ENCODE measurements around the gene REEP5. TPM values are rescaled to one million over a fixed set of nuclear protein-coding genes. Genes with fewer than 3 reads are reported as not detected.

The REEP5 gene
- total and polyA plus RNA-seq, 2 of the 4 experiments (the other 2 are of a cell fraction) = 49.3 to 82.0 TPM

DNA sequence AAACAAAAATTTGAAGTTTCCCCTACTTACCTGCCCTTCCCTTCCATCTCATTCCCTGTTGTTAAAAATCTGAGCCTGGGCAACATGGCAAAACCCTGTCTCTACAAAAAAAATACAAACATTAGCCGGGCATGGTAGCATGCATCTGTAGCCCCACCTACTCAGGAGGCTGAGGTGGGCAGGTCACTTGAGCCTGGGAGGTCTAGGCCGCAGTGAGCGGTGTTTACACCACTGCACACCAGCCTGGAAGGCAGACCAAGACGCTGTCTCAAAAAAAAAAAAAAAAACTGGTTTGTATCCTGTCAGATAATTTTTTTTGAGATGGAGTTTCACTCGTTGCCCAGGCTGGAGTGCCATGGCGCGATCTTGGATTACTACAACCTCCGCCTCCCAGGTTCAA, 16.3 kb upstream of the REEP5 start:
- intact Hi-C loops (cut with micrococcal nuclease) = no loop called here

More for the DNA sequence above, 16.3 kb upstream of the REEP5 start:
- Histone ChIP-seq H2AK9ac (replicated peaks; ENCODE audit: low read depth, low read length, poor library complexity) (no peak overlapping the region), H2AFZ (replicated peaks; ENCODE audit: low read length, poor library complexity) (no peak overlapping the region), H3K14ac (replicated peaks; ENCODE audit: low read depth, low read length) (no peak overlapping the region), H3K56ac (ENCODE audit: extremely low read depth, insufficient read depth, low read length) (no peak overlapping the region), H2BK20ac (ENCODE audit: low read depth, low read length) (no peak overlapping the region), H4K91ac (ENCODE audit: insufficient read depth, low read depth, low read length) (no peak overlapping the region), H3K9ac (ENCODE audit: low read depth, low read length) (no peak overlapping the region), H3K36me3 (ENCODE audit: control insufficient read depth, insufficient read depth, low read length) (no peaks in the 10 kb centered on the region), H3K23ac (ENCODE audit: low read depth, low read length) (no peak overlapping the region), H2BK120ac (ENCODE audit: low read depth, low read length) (no peak overlapping the region), H3K4ac (ENCODE audit: low read depth, low read length) (no peak overlapping the region), H3K79me1 (ENCODE audit: low read depth in 1 of 2, low read length in 2 of 2) (no peaks in the 10 kb centered on the region), H3K9me3 (ENCODE audit: control insufficient read depth, insufficient read depth, low read length) (no peaks in the 10 kb centered on the region), H2BK5ac (ENCODE audit: low read depth, low read length, poor library complexity, severe bottlenecking) (no peak overlapping the region), H3K4me1 (ENCODE audit: control insufficient read depth, insufficient read depth, low read length) (peaks cover 7% of the 10 kb centered on the region), H4K20me1 (ENCODE audit: insufficient read depth, low read length) (no peaks in the 10 kb centered on the region), H3K4me3 (ENCODE audit: insufficient read depth, low read depth, low read length) (no peak overlapping the region), H3K4me2 (ENCODE audit: low read depth, low read length) (no peak overlapping the region), H2AK5ac (ENCODE audit: low read depth, low read length) (no peak overlapping the region), H3K27ac (ENCODE audit: insufficient read depth, low read length) (no peak overlapping the region), H3K27me3 (ENCODE audit: control insufficient read depth, insufficient read depth, low read length) (peaks cover 2% of the 10 kb centered on the region; the same call in 1 of the 2 replicates), H4K8ac (ENCODE audit: low read depth in 2 of 2, low read length in 2 of 2) (no peak overlapping the region), H4K5ac (ENCODE audit: low read depth, low read length) (no peak overlapping the region), H3K9me1 (ENCODE audit: insufficient read depth, low read length) (no peaks in the 10 kb centered on the region), H3K18ac (ENCODE audit: low read depth, low read length) (no peak overlapping the region), H2BK15ac (ENCODE audit: low read depth, low read length) (no peak overlapping the region)
- WGBS, 2 experiments (ENCODE audit: extremely low coverage in 2 of 2, insufficient read length in 1 of 2) = no CpG with 5 or more reads among the region's 8 CpGs
- ChIA-PET CTCF (no interaction called here), POLR2A (ENCODE audit: unreplicated experiment) (no interaction called here)
- TF ChIP-seq CEBPB (IDR thresholded peaks at IDR 0.05; ENCODE audit: low read depth, low read length) = no peak
- no peak for TF ChIP-seq MXI1 (IDR thresholded peaks at IDR 0.05; ENCODE audit: borderline replicate concordance, low read depth, low read length)
- TF ChIP-seq, protein P1, sequence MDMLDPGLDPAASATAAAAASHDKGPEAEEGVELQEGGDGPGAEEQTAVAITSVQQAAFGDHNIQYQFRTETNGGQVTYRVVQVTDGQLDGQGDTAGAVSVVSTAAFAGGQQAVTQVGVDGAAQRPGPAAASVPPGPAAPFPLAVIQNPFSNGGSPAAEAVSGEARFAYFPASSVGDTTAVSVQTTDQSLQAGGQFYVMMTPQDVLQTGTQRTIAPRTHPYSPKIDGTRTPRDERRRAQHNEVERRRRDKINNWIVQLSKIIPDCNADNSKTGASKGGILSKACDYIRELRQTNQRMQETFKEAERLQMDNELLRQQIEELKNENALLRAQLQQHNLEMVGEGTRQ (IDR thresholded peaks at IDR 0.05; ENCODE audit: low read depth, low read length) = no peak
- no peak for TF ChIP-seq FOS (IDR thresholded peaks at IDR 0.05; ENCODE audit: low read depth, low read length)
- TF ChIP-seq BHLHE40 (IDR thresholded peaks at IDR 0.05; ENCODE audit: low read depth, low read length) = no peak
- no peak for TF ChIP-seq RCOR1 (IDR thresholded peaks at IDR 0.05; ENCODE audit: insufficient replicate concordance, low read length)
- TF ChIP-seq SMC3 (IDR thresholded peaks at IDR 0.05; ENCODE audit: low read depth, low read length) = no peak
- no peak for TF ChIP-seq POLR2A (IDR thresholded peaks at IDR 0.05; ENCODE audit: low read depth, low read length)
- no peak for TF ChIP-seq MAFK (IDR thresholded peaks at IDR 0.05; ENCODE audit: low read depth, low read length)
- in situ Hi-C loops (cut with MboI; ENCODE audit: low sequenced_read_pairs) (no loop called here), dilution Hi-C loops (cut with HindIII; ENCODE audit: low sequenced_read_pairs, unreplicated experiment) (no loop called here)
- DNase-seq = no peak
- ATAC-seq (ENCODE audit: low read depth) = no peak
- BruUV-seq (replicated peaks) = no TSS peak
